ENCODE results near the gene INPP5A.
"Not testable (repeated sequence)": the region's sequence is repeated elsewhere in the genome, so short reads cannot be mapped to it uniquely, and the experiment has no call there.

Gene INPP5A

DNA sequence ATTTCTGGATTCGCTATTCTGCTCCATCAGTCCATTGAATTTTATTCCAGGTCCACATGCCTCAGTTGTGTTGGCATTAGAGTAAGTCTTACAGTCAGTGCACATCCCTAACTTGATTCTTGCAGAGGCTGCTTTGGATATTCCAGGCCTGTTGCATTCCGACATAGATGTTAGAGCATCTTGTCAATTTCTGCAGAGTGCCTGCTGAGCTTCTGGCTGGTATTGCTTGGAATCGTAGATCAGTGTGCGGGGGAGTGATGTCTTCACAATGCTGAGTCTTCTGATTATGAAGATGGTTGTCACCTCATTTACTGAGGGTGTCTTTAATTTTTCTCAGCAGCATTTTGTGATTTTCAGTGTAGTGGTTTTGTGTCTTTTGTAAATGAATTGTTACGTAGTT lies 45.2 kb downstream of the INPP5A start:
- no peak for DNase-seq (ENCODE audit: low read depth)

- no peak for DNase-seq (ENCODE audit: low read depth)
These were observed 45.9 kb downstream of the INPP5A start for GRCh38 chr10:132583456-132583855.

- no peak for DNase-seq (ENCODE audit: low read depth)
These were observed 46.5 kb downstream of the INPP5A start for GRCh38 chr10:132584081-132584480.

DNA sequence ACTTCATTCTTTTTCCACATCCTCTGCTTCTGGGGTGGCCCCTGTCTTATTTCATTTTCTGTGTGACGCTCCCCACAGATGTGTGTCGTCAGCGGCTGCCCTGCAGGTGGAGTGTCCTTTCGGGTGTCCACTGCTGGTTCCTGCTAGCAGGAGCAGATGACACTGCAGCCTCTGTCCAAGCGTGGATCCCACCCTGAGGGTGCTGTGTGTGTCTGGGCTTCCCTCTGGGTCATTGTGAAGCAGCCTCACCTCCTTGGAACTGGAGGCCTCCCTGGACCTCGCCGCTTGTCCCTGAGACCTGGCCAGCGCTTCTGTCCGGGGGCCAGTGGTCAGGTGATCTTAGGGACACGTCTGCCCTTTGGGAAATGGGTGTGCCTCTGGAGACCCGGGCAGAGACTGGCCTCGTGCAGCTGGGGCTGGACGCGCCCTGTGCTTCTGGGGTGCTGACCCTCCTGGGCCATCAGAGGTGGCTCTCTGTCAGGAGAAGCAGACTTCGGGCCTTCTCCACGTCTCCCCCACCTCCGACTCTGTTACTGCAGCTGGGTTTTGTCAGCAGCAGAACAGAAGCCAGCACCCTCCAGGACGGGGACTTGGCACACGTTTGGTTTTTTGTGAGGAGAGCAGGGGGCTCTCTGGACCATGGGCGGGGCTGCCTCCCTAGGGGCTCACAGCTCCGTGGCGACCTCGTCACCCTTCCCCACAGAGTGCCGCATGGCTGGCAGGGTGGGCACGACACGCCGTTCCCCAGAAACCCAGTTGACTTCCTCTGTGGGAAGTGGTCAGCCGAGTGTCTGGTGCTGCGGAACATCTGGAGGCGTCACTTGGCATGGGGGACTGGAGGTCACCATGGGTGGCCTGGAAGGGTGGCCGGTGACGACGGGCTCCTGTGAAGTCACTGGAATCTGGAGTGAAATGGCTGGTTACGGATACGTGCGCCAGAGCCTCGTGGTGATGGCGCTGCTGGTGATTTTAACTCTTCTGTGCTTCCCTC lies 48.4 kb downstream of the INPP5A start:
- DNase-seq (ENCODE audit: low read depth), result no peak

DNA sequence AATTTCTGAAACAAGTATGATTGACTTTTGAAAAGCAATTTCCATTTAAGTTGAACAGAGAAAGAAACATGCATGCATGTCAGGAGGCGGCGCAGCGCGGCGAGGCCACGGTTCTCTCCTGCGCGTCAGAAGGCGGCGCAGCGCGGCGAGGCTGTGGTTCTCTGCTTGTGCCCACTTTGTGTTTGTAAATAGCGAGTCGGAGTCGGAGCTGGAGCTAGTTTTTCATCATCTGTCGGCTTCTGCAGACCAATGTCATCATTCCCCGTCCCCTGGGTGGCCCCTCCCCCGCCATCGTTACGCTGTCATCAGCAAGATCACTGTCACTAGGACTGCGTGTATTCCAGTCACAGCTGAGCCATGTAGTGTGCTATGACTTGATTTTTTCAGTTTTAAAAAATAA lies 49.2 kb downstream of the INPP5A start:
- DNase-seq (ENCODE audit: low read depth), result no peak

- DNase-seq (ENCODE audit: low read depth), result no peak
These were observed 49.6 kb downstream of the INPP5A start for GRCh38 chr10:132587175-132587574.

- DNase-seq (ENCODE audit: low read depth), result no peak
These were observed 50.9 kb downstream of the INPP5A start for GRCh38 chr10:132588301-132589013.

GRCh38 chr10:132589015-132589414 lies 51.4 kb downstream of the INPP5A start:
- DNase-seq (ENCODE audit: low read depth), result no peak

GRCh38 chr10:132589681-132590080 lies 52.1 kb downstream of the INPP5A start:
- no peak for DNase-seq (ENCODE audit: low read depth)

DNA sequence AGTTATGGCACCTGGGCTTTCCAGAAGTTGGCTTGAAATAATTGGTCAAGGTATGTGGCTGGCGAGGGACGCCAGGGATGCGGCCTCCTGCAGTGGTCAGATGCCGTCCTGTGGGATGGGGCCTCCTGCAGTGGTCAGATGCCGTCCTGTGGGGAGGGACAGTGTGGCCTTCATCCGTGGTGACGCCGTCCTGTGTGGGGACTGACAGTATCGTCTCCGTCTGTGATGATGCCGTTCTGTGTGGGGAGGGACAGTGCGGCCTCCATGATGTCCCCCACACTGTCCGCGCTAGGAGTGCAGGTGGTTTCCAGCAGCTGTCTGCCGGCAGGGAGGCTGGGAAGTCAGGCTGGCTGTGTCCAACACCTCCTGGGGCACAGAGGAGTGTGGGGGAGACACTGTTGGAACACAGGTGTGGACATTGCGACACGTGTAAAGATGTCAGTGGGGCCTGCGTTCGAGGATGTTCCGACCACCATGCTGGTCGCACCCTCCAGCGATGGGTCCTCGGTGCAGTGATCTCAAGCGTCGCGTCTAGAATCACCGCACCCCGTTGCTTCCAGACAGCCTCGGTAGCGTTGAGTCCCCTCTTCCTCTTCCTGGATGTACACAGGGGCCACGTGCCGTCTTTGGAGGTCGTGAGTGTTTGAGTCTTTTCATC lies 52.6 kb downstream of the INPP5A start:
- no peak for DNase-seq (ENCODE audit: low read depth)

GRCh38 chr10:132590752-132591121 lies 53.1 kb downstream of the INPP5A start:
- no peak for DNase-seq (ENCODE audit: low read depth)

GRCh38 chr10:132591166-132591971 lies 53.8 kb downstream of the INPP5A start:
- DNase-seq (ENCODE audit: low read depth), result peak; percentile 14

GRCh38 chr10:132592790-132593383 lies 55.3 kb downstream of the INPP5A start:
- DNase-seq (ENCODE audit: low read depth), result no peak

DNA sequence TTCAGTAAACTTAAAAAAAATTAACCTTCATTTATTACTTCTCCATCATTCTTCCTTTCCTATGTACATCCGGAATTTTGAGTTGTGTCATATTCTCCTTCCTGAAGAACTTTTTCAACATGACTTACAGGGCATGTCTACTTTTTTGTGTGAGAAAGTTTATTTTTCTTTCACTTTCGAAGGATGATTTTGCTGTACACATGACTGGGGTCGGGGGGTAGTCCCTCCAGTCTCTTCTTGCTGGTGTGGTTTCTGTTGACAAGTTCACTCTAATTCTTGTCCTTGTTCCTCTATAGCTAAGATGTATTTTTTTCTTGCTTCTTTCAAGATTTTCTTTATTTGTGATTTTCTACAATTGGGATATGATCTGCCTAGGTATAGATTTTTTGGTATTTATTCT lies 55.8 kb downstream of the INPP5A start:
- DNase-seq (ENCODE audit: low read depth), result no peak

- DNase-seq (ENCODE audit: low read depth), result no peak
These were observed 56.6 kb downstream of the INPP5A start for GRCh38 chr10:132593900-132594876.

DNA sequence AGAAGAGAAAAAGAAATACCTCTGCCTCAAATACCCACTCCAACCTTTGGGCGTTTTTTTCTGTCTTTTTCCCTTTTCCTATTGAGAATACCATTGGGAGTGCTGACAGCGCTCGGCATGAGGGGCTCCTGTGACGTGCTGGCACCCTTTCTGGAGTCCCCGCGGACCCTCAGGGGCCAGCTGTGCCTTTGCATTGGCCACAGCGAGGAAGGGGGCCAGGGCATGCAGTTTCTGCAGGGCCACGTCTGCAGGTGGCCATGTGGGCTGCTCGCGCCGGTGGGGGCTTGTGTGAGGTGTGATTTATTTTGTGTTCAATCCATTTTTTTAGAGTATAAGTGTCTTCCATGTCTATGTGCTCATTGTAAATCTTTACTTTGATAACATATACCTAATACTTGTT lies 57.4 kb downstream of the INPP5A start:
- no peak for DNase-seq (ENCODE audit: low read depth)

DNA sequence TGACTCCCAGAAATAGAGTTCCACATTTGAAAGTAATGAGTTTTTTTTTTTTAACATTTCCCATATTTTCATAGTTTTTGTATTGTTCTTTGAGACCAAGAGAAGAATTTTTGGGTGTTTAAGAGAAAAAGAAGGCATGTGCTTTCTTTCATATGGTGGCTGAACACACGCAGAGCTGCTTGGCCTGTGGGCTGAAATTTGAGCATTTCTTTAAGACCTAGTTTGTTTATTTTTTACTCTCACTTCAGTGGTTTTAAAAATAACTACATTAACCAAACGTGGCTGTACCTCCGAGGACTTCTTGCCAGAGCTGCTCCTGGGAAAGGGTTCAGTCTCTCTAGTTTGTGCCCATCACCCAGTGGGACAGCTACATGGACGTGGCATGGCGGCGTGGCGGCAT lies 58.3 kb downstream of the INPP5A start:
- DNase-seq (ENCODE audit: low read depth), result no peak

DNA sequence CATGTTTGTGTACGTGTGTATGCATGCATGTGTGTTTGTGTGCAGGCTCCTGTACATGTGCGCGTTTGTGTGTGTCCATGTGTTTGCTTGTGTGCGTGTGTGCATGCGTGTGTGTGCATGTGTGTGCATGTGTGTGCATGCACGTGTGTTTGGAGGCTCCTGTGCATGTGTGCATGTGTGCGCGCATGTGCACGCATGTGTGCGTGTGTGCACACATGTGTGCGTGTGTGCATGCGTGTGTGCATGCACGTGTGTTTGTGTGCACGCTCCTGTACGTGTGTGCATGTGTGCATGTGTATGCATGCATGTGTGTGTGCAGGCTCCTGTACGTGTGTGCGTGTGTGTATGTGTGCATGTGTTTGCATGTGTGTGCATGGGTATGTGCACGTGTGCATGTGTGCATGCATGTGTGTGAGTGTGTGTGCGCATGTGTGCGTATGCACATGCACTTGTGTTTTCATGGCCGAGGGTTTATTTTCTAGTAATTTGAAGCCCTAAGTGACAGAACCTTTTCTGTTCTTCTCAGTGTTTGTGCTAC lies 59.2 kb downstream of the INPP5A start:
- DNase-seq (ENCODE audit: low read depth), result no peak

DNA sequence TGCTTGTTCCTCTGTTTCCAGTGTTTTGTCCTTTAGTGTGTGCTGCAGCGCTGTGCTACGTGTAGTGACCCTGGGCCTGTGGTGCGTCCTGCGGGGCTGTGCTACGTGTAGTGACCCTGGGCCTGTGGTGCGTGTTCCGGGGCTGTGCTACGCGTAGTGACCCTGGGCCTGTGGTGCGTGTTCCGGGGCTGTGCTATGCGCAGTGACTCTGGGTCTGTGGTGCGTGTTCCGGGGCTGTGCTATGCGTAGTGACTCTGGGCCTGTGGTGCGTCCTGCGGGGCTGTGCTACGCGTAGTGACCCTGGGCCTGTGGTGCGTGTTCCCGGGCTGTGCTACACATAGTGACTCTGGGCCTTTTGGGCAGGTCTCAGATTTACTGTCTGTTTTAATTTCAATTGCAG lies 60.1 kb downstream of the INPP5A start:
- DNase-seq (ENCODE audit: low read depth), result no peak

DNA sequence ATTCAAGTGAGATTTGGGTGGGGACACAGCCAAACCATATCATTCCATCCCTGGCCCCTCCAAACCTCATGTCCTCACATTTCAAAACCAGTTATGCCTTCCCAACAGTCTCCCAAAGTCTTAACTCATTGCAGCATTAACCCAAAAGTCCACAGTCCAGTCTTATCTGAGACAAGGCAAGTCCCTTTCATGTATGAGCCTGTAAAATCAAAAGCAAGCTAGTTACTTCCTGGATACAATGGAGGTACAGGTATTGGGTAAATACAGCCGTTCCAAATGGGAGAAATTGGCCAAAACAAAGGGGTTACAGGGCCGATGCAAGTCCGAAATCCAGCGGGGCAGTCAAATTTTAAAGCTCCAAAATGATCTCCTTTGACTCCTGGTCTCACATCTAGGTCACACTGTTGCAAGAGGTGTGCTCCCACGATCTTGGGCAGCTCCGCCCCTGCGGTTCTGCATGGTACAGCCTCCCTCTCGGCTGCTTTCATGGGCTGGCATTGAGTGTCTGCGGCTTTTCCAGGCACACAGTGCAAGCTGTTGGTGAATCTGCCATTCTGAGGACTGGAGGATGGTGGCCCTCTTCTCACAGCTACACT lies 61.5 kb downstream of the INPP5A start:
- not testable (repeated sequence) for DNase-seq (ENCODE audit: low read depth)

All from amniotic epithelial cell (primary cell).